C4-2B (cell line): Measurements from ENCODE around the gene CHCHD1.

Experiments used
- H3K27ac ChIP-seq: fragments of 450-650 bp; 2 replicates; pipeline ENCODE4 v1.5.1; 2017
- CTCF ChIP-seq: fragments of 450-650 bp; conservative IDR thresholded peaks from 2 replicates; pipeline ENCODE4 v1.5.1; 2017; ENCODE audit warnings: mild to moderate bottlenecking
- ZFX ChIP-seq: fragments of 450-650 bp; IDR thresholded peaks from 2 replicates; pipeline ENCODE4 v1.6.1; 2017

Gene CHCHD1

DNA sequence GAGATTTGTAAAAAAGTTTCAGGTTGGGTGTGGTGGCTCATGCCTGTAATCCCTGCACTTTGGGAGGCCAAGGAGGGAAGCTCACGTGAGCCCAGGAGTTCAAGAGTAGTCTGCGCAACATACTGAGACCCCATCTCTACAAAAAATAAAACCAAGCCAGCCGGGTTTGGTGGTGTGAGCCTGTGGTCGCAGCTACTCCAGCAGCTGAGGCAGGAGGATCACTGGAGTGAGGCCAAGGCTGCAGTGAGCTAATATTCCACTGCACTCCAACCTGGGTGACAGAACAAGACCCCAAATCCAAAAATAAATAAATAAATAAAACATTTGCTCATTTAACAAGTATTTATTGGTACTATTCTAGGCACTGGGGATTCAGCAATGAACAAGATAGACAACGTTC is 1.5 kb upstream of the CHCHD1 start:
- TF ChIP-seq CTCF (no peak), ZFX (no peak)
- no peak overlapping the region for H3K27ac ChIP-seq

DNA sequence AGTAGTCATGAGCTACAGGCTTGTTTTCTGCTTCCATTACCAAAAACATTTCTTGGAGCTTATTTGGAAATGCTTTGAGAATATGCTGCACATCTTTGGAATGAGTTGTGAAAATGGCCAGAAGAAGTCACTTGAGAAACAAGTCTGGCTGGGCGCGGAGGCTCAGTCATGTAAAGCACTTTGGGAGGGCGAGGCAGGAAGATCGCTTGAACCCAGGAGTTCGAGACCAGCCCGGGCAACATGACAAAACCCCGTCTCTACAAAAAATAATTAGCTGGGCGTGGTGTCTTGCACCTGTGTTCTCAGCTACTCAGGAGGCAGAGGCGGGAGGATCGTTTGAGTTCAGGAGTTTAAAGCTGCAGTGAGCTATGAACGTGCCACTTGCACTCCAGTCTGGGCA is 882 bp upstream of the CHCHD1 start:
- H3K27ac ChIP-seq = peak overlapping the region; percentile 91
- TF ChIP-seq ZFX (no peak), CTCF (no peak)

DNA sequence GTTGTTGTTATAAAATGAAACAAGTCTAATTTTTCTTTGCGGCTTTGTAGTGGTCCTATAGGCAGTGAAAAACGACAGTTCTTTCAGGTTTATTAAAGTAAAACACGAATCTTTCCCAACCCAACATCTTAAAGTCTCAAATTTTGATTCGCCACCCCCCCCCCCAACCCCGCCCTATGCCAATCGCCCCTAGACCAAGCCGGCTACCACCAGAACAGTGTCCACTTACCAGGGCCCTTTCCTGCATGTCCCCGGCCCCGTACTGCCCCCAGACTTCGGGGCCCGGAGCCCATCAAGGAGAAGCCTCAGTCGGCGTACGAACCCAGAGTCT is 335 bp upstream of the CHCHD1 start:
- peak overlapping the region; percentile 91 for H3K27ac ChIP-seq
- TF ChIP-seq CTCF (no peak), ZFX (no peak)

DNA sequence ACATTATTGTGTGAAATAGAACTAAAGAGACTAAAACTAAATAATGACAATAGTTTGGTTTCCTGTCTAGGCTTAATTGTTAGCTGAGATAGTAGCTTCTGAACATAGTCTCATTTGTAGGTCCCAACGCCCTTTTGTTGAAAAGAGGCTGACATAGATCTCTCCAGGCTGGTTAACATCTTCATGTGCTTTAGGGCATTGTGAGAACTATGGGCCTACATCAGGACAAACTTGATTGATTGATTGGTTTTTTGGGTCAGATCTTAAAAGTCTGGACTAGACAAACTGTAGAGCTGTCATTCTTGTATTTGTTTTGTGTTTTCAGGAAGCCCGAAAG is 869 bp downstream of the CHCHD1 start:
- TF ChIP-seq CTCF (no peak), ZFX (no peak)
- peak overlapping the region; percentile 91 for H3K27ac ChIP-seq

DNA sequence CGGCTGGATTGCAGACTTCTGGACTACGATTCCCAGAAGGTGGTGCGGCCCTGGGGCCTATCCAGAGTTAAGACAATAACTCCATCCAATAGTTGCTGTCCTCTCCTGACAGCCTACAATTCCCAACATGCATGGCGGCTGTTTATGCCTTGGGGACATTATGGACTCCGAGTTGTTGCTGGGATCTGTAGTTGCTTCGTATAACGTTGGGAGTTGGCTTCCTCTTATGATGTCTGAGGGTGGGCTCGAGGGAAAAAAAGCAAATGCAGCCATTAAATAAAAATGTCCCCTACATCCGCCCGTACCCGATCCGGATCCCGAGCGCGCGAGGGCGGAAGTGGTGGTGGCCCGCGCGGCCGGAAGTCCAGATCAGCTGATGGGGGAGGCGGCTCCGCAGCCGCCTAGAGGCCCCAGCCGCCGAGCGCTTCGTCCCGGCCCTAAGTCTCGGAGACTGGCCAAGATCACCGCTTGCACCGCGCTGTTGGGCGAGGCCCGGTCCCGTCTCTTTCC is 3.4 kb downstream of the CHCHD1 start, which contains the start of gene ZSWIM8:
ZSWIM8 (plus strand) TSS at position 396 of the 510 bp plus-strand sequence. CDS start 273 bp downstream, outside the sequence.
- H3K27ac ChIP-seq = peak within 1 kb of the TSS; percentile 80

GRCh38 chr10:73785721-73786511 is 4.1 kb downstream of the CHCHD1 start:
- H3K27ac ChIP-seq = peak overlapping the region; percentile 80
- TF ChIP-seq ZFX = peak; percentile 92
- TF ChIP-seq CTCF = no peak

More for the DNA sequence above, 3.4 kb downstream of the CHCHD1 start, which contains the start of gene ZSWIM8:
- TF ChIP-seq ZFX = no peak
- no peak; the same call in 1 of the 2 replicates for TF ChIP-seq CTCF

DNA sequence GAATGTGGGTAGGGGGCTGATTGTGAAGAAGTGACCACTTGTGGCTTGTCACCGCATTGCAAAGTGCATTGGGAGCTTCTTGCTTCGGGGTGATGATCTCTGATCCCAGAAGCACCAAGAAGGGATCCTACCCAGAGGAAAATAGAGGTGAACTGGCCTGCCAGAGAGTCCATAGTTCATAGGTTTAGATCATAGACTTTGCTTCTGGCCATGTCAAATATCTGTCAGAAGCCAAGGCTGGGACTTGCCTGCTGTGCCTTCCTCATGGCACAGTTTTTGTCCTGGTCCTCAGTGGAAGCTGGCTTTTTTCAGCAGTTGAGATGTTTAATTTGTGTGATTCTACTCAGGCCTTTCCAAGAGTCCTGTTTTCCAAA is 4.7 kb downstream of the CHCHD1 start:
- TF ChIP-seq ZFX = no peak
- TF ChIP-seq CTCF = no peak
- peak overlapping the region; percentile 80 for H3K27ac ChIP-seq

DNA sequence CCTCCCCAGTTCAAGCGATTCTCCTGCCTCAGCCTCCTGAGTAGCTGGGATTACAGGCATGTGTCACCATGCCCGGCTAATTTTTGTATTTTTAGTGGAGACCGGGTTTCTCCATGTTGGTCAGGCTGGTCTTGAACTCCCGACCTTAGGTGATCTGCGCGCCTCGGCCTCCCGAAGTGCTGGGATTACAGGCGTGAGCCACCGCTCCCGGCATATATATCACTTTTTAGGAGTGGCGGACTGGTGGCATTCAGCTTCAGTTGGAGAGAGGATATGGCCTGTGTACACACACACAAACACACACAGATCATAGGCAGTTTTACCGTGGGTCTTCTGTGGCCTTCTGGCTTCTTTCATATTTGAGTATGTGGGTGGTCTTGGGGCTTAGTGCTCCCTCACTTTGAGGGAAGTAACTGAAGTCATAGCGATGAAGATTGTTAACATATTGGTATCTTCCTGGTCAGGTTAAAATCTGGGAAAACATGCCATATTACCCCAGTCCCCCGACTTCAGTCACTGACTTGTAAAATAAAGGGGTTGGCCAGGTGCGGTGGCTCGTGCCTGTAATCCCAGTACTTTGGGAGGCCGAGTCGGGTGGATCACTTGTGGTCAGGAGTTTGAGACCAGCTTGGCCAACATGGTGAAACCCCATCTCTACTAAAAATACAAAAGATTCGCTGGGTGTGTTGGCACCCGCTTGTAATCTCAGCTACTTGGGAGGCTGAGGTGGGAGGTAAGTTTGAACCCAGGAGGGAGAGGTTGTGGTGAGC is 5.4 kb downstream of the CHCHD1 start:
- H3K27ac ChIP-seq = peak overlapping the region; percentile 80; the same call in 1 of the 2 replicates
